ENCODE results near the gene GRB7. TPM values are rescaled to one million over a fixed set of nuclear protein-coding genes. Genes with fewer than 3 reads are reported as not detected.

GRB7 gene
- total and polyA plus RNA-seq, 2 of the 4 experiments (the other 2 are of a cell fraction), result 0.18 to 0.36 TPM

- Histone ChIP-seq H3K4me3 (ENCODE audit: insufficient read depth, low read depth, low read length) (no peak overlapping the region), H3K27ac (ENCODE audit: insufficient read depth, low read length) (no peak overlapping the region), H3K27me3 (ENCODE audit: control insufficient read depth, insufficient read depth, low read length) (peaks cover 36% of the 10 kb centered on the region), H2AK5ac (ENCODE audit: low read depth, low read length) (no peak overlapping the region), H3K9me3 (ENCODE audit: control insufficient read depth, insufficient read depth, low read length) (no peaks in the 10 kb centered on the region), H2AK9ac (replicated peaks; ENCODE audit: low read depth, low read length, poor library complexity) (no peak overlapping the region), H4K91ac (ENCODE audit: insufficient read depth, low read depth, low read length) (no peak overlapping the region), H2AFZ (replicated peaks; ENCODE audit: low read length, poor library complexity) (no peak overlapping the region), H3K9me1 (ENCODE audit: insufficient read depth, low read length) (no peaks in the 10 kb centered on the region), H3K9ac (ENCODE audit: low read depth, low read length) (no peak overlapping the region), H4K20me1 (ENCODE audit: insufficient read depth, low read length) (no peaks in the 10 kb centered on the region), H3K36me3 (ENCODE audit: control insufficient read depth, insufficient read depth, low read length) (no peaks in the 10 kb centered on the region), H3K4me2 (ENCODE audit: low read depth, low read length) (no peak overlapping the region), H3K4me1 (ENCODE audit: control insufficient read depth, insufficient read depth, low read length) (no peaks in the 10 kb centered on the region), H4K5ac (ENCODE audit: low read depth, low read length) (no peak overlapping the region), H3K79me1 (ENCODE audit: low read depth in 1 of 2, low read length in 2 of 2) (no peaks in the 10 kb centered on the region), H3K14ac (replicated peaks; ENCODE audit: low read depth, low read length) (no peak overlapping the region), H3K23ac (ENCODE audit: low read depth, low read length) (no peak overlapping the region), H2BK120ac (ENCODE audit: low read depth, low read length) (no peak overlapping the region), H3K4ac (ENCODE audit: low read depth, low read length) (no peak overlapping the region), H3K18ac (ENCODE audit: low read depth, low read length) (no peak overlapping the region), H3K56ac (ENCODE audit: extremely low read depth, insufficient read depth, low read length) (no peak overlapping the region), H4K8ac (ENCODE audit: low read depth in 2 of 2, low read length in 2 of 2) (no peak overlapping the region), H2BK20ac (ENCODE audit: low read depth, low read length) (no peak overlapping the region), H2BK5ac (ENCODE audit: low read depth, low read length, poor library complexity, severe bottlenecking) (no peak overlapping the region), H2BK15ac (ENCODE audit: low read depth, low read length) (no peak overlapping the region)
- ChIA-PET CTCF (no interaction called here), POLR2A (ENCODE audit: unreplicated experiment) (no interaction called here)
- WGBS, 2 experiments (ENCODE audit: extremely low coverage in 2 of 2, insufficient read length in 1 of 2), result 50% methylated on average over 2 of the region's 6 CpGs; no CpG with 5 or more reads in 1 of the 2 experiments
- ATAC-seq (ENCODE audit: low read depth) (no peak), DNase-seq (no peak)
- BruUV-seq (replicated peaks), result no TSS peak
- TF ChIP-seq NFE2L2 (IDR thresholded peaks at IDR 0.05; ENCODE audit: low read depth, low read length), result no peak
- TF ChIP-seq RAD21 (IDR thresholded peaks at IDR 0.05; ENCODE audit: low read length), result no peak
- dilution Hi-C loops (cut with HindIII; ENCODE audit: low sequenced_read_pairs, unreplicated experiment) (no loop called here), in situ Hi-C loops (cut with MboI; ENCODE audit: low sequenced_read_pairs) (no loop called here), intact Hi-C loops (cut with micrococcal nuclease) (no loop called here)
These were observed 53.6 kb downstream of the GRB7 start for GRCh38 chr17:39791111-39791992.

Measured in IMR-90 (cell line).